Stimulated activated CD4-positive, alpha-beta T cell treated with anti-CD3 and anti-CD28 coated beads, Interleukin-1b, Interleukin-23, amount 100 ng/mL, for 48 hours (primary cell): Measurements from ENCODE around the gene RNF148.

ENCODE experiments used
- DNase-seq: peaks from one replicate; pipeline ENCODE4 v3.0.0-alpha.2; 2020

The RNF148 gene

GRCh38 chr7:122702872-122703510 lies at the start of gene RNF148:
Gene RNF148 (minus strand): TSS chr7:122702922. CDS start chr7:122702750, 172 bp downstream.
- DNase-seq: no peak

GRCh38 chr7:122750389-122750788 lies 47.7 kb upstream of the RNF148 start:
- DNase-seq: no peak

- DNase-seq: no peak
Observed at GRCh38 chr7:122748195-122748594, 45.5 kb upstream of the RNF148 start.

GRCh38 chr7:122746948-122747347 lies 44.2 kb upstream of the RNF148 start:
- no peak for DNase-seq

GRCh38 chr7:122743211-122743610 lies 40.5 kb upstream of the RNF148 start:
- DNase-seq: no peak

- DNase-seq: no peak
Observed at GRCh38 chr7:122738947-122739346, 36.2 kb upstream of the RNF148 start.

GRCh38 chr7:122736183-122736582 lies 33.5 kb upstream of the RNF148 start:
- no peak for DNase-seq

GRCh38 chr7:122727759-122728158 lies 25.0 kb upstream of the RNF148 start:
- DNase-seq: no peak

- no peak for DNase-seq
Observed at GRCh38 chr7:122727354-122727753, 24.6 kb upstream of the RNF148 start.

- DNase-seq: no peak
Observed at GRCh38 chr7:122726881-122727280, 24.2 kb upstream of the RNF148 start.

- no peak for DNase-seq
Observed at GRCh38 chr7:122724366-122724765, 21.6 kb upstream of the RNF148 start.

- DNase-seq: no peak
Observed at GRCh38 chr7:122719010-122719578, 16.4 kb upstream of the RNF148 start.

- DNase-seq: no peak
Observed at GRCh38 chr7:122717356-122718089, 14.8 kb upstream of the RNF148 start.

- DNase-seq: no peak
Observed at GRCh38 chr7:122715183-122715582, 12.5 kb upstream of the RNF148 start.

- DNase-seq: no peak
Observed at GRCh38 chr7:122710916-122711315, 8.2 kb upstream of the RNF148 start.

- no peak for DNase-seq
Observed at GRCh38 chr7:122709930-122710646, 7.4 kb upstream of the RNF148 start.

GRCh38 chr7:122706836-122707235 lies 4.1 kb upstream of the RNF148 start:
- DNase-seq: no peak

- DNase-seq: no peak
Observed at GRCh38 chr7:122699017-122699416, 3.7 kb downstream of the RNF148 start, which contains the start of gene RNF133. Gene RNF133 (minus strand): TSS chr7:122699117. CDS start chr7:122698918, 199 bp downstream.

GRCh38 chr7:122695816-122696215 lies 6.9 kb downstream of the RNF148 start:
- no peak for DNase-seq

GRCh38 chr7:122694697-122695096 lies 8.0 kb downstream of the RNF148 start:
- no peak for DNase-seq

GRCh38 chr7:122692769-122693309 lies 9.9 kb downstream of the RNF148 start:
- DNase-seq: no peak

- DNase-seq: no peak
Observed at GRCh38 chr7:122691569-122692235, 11.0 kb downstream of the RNF148 start.
